ENCODE results near the gene MBD1. TPM values are rescaled to one million over a fixed set of nuclear protein-coding genes. Genes with fewer than 3 reads are reported as not detected.

The MBD1 gene
- total and polyA plus RNA-seq, 2 of the 13 experiments (the other 11 are each of a cell fraction or from before 2014, with no cell fraction given): 25.5 to 28.6 TPM

GRCh38 chr18:50313873-50314460 is 32.6 kb upstream of the MBD1 start (continued):
- TF ChIP-seq, protein P1, sequence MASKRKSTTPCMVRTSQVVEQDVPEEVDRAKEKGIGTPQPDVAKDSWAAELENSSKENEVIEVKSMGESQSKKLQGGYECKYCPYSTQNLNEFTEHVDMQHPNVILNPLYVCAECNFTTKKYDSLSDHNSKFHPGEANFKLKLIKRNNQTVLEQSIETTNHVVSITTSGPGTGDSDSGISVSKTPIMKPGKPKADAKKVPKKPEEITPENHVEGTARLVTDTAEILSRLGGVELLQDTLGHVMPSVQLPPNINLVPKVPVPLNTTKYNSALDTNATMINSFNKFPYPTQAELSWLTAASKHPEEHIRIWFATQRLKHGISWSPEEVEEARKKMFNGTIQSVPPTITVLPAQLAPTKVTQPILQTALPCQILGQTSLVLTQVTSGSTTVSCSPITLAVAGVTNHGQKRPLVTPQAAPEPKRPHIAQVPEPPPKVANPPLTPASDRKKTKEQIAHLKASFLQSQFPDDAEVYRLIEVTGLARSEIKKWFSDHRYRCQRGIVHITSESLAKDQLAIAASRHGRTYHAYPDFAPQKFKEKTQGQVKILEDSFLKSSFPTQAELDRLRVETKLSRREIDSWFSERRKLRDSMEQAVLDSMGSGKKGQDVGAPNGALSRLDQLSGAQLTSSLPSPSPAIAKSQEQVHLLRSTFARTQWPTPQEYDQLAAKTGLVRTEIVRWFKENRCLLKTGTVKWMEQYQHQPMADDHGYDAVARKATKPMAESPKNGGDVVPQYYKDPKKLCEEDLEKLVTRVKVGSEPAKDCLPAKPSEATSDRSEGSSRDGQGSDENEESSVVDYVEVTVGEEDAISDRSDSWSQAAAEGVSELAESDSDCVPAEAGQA (IDR thresholded peaks at IDR 0.05; ENCODE audit: low read depth): no peak
- TF ChIP-seq, protein P1 (CRISPR knock-in tag; IDR thresholded peaks at IDR 0.05; ENCODE audit: borderline replicate concordance): no peak
- TF ChIP-seq ZNF713 (CRISPR knock-in tag; IDR thresholded peaks at IDR 0.05) (no peak), MEIS1 (CRISPR knock-in tag; IDR thresholded peaks at IDR 0.05; ENCODE audit: borderline replicate concordance) (no peak), FOXM1 (CRISPR knock-in tag; IDR thresholded peaks at IDR 0.05) (no peak), HMGA1 (CRISPR knock-in tag; conservative IDR thresholded peaks at IDR 0.05) (no peak), MYNN (CRISPR knock-in tag; IDR thresholded peaks at IDR 0.05; ENCODE audit: low read depth) (no peak)

Data from HepG2 (cell line).